NB4 (cell line): ENCODE measurements around the gene NRXN3.

Experiments used
- MYC ChIP-seq: IDR thresholded peaks from 2 replicates; pipeline ENCODE4 v1.6.1; 2011; ENCODE audit warnings: low read depth, low read length
- POLR2A ChIP-seq: IDR thresholded peaks from 2 replicates; pipeline ENCODE4 v1.6.1; 2011; ENCODE audit warnings: mild to moderate bottlenecking; ENCODE audit not compliant: insufficient read length; ENCODE audit errors: extremely low read depth
- TF ChIP-seq, protein P1 (sequence below): IDR thresholded peaks from one replicate; pipeline ENCODE4 v1.5.1; 2012; ENCODE audit warnings: low read depth, low read length
- TF ChIP-seq, protein P2 (sequence below): IDR thresholded peaks from 2 replicates; pipeline ENCODE4 v1.6.1; 2011; ENCODE audit warnings: low read depth, low read length

DNA sequence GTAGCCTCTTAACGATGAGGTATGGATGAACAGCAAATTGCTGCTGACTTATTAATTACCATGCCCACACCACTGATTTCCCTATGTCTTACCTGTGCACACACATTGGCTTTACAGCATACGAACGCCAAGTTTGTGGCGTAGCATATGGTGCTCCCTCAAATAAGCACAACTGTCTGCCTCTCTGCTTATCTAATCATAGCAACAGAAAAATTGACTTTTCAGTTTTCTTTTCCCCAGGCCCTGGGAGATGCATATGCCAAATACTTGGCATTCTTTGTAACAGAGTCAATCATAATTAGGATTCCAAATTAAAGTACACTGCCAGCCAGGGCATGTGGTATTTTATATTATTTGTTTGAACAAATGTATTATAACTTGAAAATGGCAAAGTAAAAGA, 1415.7 kb downstream of the NRXN3 start:
- TF ChIP-seq, protein P1, sequence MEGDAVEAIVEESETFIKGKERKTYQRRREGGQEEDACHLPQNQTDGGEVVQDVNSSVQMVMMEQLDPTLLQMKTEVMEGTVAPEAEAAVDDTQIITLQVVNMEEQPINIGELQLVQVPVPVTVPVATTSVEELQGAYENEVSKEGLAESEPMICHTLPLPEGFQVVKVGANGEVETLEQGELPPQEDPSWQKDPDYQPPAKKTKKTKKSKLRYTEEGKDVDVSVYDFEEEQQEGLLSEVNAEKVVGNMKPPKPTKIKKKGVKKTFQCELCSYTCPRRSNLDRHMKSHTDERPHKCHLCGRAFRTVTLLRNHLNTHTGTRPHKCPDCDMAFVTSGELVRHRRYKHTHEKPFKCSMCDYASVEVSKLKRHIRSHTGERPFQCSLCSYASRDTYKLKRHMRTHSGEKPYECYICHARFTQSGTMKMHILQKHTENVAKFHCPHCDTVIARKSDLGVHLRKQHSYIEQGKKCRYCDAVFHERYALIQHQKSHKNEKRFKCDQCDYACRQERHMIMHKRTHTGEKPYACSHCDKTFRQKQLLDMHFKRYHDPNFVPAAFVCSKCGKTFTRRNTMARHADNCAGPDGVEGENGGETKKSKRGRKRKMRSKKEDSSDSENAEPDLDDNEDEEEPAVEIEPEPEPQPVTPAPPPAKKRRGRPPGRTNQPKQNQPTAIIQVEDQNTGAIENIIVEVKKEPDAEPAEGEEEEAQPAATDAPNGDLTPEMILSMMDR = no peak
- TF ChIP-seq POLR2A (no peak), MYC (no peak)
- TF ChIP-seq, protein P2, sequence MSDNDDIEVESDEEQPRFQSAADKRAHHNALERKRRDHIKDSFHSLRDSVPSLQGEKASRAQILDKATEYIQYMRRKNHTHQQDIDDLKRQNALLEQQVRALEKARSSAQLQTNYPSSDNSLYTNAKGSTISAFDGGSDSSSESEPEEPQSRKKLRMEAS = no peak
